IgD-negative memory B cell (primary cell): ENCODE measurements around the gene NAV2. TPM values are rescaled to one million over a fixed set of nuclear protein-coding genes. Genes with fewer than 3 reads are reported as not detected.

Source experiments
- H3K27ac Mint-ChIP-seq, 3 donors: one replicate each; pipeline ENCODE4 v1.8.0; 2020 to 2022; ENCODE audit warnings: mild to moderate bottlenecking in 3 of 3, mixed read lengths in 3 of 3, moderate library complexity in 1 of 3
- H3K27me3 Mint-ChIP-seq: one replicate; pipeline ENCODE4 v1.8.0; 2021; ENCODE audit warnings: mixed read lengths
- H3K36me3 Mint-ChIP-seq: one replicate; pipeline ENCODE4 v1.8.0; 2020; ENCODE audit warnings: mild to moderate bottlenecking, mixed read lengths
- H3K4me1 Mint-ChIP-seq, 3 donors: one replicate each; pipeline ENCODE4 v1.8.0; 2020 to 2022; ENCODE audit warnings: mixed read lengths in 3 of 3, mild to moderate bottlenecking in 1 of 3
- H3K4me3 Mint-ChIP-seq, 4 donors: one replicate each; pipeline ENCODE4 v1.8.0; 2020 to 2022; ENCODE audit warnings: mild to moderate bottlenecking in 4 of 4, mixed read lengths in 4 of 4, moderate library complexity in 3 of 4
- H3K9me3 Mint-ChIP-seq, 3 donors: one replicate each; pipeline ENCODE4 v1.8.0; 2020 to 2021; ENCODE audit warnings: mixed read lengths in 3 of 3, mild to moderate bottlenecking in 1 of 3
- polyA plus RNA-seq: library from polyadenylated mRNA; unstranded; fragments of 300-500 nt; fragmentation: Illumina TruSeq; gene quantifications from one replicate; pipeline ENCODE4 v1.2.3, GENCODE V29; 2021

The NAV2 gene
- polyA plus RNA-seq, 1 donor from 2014 or later: 0.19 TPM

DNA sequence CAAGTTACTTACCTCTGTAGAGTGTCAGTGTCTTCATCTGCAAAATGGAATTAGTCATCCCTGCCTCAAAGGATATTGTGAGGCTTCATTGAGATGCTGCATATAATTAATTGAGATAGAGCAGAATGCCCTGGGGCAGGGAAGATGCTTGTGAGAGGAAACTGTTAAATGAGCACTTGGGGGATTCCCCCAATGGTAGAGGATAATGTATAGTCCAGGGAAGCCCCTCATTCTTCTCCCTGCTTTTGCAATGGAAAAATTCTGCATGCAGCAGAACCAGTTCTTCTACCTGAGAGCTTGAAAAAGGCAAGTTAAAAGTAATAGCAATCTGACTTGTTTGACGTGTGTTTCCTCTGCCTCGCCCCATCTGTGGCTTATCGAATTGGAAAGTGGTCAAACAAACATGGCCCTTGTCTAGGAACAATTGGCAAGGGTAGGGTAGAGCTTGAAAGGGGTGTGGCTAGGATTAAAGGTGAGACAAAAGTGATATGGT is 90.9 kb downstream of the NAV2 start:
- no peak overlapping the region for H3K27ac Mint-ChIP-seq
- H3K9me3 Mint-ChIP-seq: no peaks in the 10 kb centered on the region
- H3K27me3 Mint-ChIP-seq: no peaks in the 10 kb centered on the region
- H3K4me1 Mint-ChIP-seq: peaks cover 0 to 5% (median 0%) of the 10 kb centered on the region in 3 donors
- no peak overlapping the region for H3K4me3 Mint-ChIP-seq
- no peaks in the 10 kb centered on the region for H3K36me3 Mint-ChIP-seq

DNA sequence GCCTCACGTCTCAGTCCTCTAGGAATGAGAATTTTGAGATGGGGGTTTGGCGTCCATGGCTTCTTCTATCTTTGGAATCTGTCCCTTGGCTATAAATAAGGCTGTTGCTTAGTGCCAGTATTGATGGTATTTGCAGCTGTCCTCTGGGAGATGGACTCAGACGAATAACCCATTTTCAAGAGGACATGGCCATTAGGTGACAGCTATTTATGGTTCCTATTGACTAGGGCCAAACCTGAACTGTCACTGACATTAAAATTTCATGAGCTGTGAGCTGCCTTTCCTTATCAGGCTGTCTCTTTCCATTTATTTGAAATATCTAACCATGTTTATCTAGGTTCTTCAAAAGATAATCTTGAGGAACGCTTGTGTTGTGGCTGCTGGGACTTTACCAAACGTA is 92.7 kb downstream of the NAV2 start:
- Mint-ChIP-seq H3K4me1 (peaks cover 0 to 5% (median 0%) of the 10 kb centered on the region in 3 donors), H3K27ac (no peak overlapping the region), H3K27me3 (no peaks in the 10 kb centered on the region), H3K4me3 (no peak overlapping the region), H3K9me3 (no peaks in the 10 kb centered on the region), H3K36me3 (no peaks in the 10 kb centered on the region)

DNA sequence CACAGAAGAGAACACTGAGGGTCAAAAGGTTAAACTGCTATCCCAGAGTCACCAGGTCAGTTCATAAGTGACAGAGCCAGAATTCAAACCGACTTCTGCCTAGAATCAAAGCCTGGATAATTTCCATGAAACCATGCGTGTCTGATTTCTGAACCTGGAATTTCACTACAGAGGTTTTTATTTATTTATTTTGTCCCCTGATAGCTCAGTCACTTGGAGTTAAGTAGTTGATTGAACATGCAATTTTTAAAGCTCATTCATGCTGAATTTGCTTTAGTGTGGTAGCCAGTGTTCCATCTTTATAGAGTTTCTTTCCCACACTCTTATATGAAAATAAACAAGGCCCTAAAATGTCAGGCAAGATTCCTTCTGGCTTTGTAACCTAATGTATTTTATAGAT is 93.2 kb downstream of the NAV2 start:
- no peak overlapping the region for H3K27ac Mint-ChIP-seq
- no peaks in the 10 kb centered on the region for H3K36me3 Mint-ChIP-seq
- peaks cover 0 to 5% (median 0%) of the 10 kb centered on the region in 3 donors for H3K4me1 Mint-ChIP-seq
- H3K9me3 Mint-ChIP-seq: no peaks in the 10 kb centered on the region
- no peak overlapping the region for H3K4me3 Mint-ChIP-seq
- H3K27me3 Mint-ChIP-seq: no peaks in the 10 kb centered on the region

DNA sequence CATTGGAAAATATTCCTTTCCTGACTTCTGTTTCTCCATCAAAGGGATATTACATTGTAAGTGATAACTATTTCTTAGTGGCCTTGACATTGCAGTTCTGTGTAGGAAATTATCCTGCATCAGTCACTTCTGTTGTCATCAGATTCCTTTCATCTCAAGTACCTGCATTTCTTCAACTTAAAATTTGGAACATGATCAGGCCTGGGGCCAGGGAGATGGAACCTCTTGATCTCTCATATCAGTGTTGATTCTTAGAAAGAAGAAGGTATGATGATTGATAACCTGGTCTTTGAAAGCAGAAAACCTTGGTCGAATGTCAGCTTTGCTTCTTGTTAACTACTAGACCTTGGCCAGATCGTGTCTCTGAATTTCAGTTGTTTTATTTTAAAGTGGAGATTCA is 93.6 kb downstream of the NAV2 start:
- Mint-ChIP-seq H3K9me3 (no peaks in the 10 kb centered on the region), H3K4me1 (peaks cover 0 to 5% (median 0%) of the 10 kb centered on the region in 3 donors), H3K27ac (no peak overlapping the region), H3K36me3 (no peaks in the 10 kb centered on the region), H3K27me3 (no peaks in the 10 kb centered on the region), H3K4me3 (no peak overlapping the region)

DNA sequence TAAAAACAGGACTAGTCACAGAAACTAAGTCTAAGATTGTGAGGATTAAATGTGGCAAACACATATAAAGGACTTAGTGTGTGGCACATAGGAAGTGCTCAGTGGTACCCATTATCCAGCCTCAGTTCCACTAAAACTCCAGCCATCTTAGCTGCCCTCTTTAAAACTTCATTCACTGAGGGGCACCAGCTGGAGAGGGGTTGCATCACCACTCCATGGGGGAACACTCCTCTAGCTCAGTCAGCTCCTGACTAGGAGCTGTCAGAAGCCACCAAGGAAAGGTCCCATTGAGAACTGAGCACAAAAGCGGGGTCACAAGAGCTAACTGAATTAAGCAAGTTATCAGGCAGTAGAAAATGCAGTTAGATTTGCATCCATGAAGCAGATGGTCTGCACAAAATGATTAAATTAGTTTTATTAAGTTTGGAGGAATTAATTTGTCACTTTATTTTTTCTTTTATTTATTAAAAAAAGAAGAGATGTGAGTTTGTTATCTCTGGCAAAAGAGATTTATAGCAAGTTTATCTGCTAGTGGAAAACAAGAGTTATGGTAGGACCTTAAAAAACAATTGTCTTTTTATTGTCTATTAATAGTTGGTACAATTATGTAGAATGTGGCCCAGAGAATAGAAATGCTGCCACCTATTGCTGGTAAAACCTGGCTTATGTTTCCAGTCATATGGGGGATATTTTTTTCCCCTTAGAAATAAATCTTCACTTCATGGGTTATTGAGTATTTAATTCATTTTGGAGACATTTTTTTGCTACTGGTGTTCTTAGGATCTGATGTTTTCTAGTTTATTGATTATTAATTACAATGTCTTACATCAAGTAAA is 95.7 kb downstream of the NAV2 start:
- H3K27ac Mint-ChIP-seq: peak overlapping the region in 1 of 3 donors; percentile 27
- no peaks in the 10 kb centered on the region for H3K9me3 Mint-ChIP-seq
- no peaks in the 10 kb centered on the region for H3K36me3 Mint-ChIP-seq
- H3K27me3 Mint-ChIP-seq: peaks cover 2% of the 10 kb centered on the region
- peaks cover 0 to 6% (median 0%) of the 10 kb centered on the region in 3 donors for H3K4me1 Mint-ChIP-seq
- no peak overlapping the region for H3K4me3 Mint-ChIP-seq

DNA sequence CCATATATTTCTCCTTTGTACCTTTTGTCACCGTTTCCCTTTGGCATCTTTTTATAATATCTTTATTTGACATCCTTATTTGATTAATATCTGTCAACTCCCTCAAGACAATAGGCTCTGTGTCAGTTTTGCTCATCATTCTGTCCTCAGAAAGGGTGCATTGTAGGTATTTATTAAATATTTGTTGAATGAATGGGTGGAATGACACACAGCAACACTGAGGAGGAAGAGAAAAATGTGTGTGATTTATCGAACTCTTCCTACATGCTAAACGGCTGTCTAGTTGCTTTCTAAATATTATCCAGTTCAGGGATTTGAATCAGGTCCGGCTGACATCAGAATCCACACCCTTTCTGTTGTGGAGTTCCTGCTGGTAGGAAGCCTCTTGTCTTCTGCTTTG is 98.2 kb downstream of the NAV2 start:
- Mint-ChIP-seq H3K4me1 (peaks cover 0 to 8% (median 0%) of the 10 kb centered on the region in 3 donors), H3K9me3 (no peaks in the 10 kb centered on the region), H3K27ac (no peak overlapping the region), H3K4me3 (no peak overlapping the region), H3K36me3 (no peaks in the 10 kb centered on the region), H3K27me3 (peaks cover 2% of the 10 kb centered on the region)

DNA sequence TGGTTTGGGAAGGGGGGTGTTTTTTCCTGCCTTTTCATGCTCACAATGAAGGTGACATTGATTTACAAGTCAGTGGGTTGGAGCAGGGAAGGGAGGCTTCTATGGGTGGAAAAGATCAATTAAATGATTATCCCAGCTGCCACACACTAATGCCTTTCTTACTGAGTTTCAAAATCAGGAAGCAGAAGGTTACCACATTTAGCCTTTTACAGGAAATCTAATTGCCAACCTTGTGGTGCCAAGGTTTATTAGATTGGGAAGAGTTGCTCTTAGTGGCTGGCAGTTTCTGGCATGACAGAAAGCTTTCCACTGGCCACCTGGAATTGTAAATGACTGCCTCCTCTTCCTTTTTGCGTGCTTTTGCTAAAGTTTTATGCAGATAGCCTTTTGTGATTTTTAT is 98.7 kb downstream of the NAV2 start:
- no peak overlapping the region for H3K27ac Mint-ChIP-seq
- H3K4me3 Mint-ChIP-seq: no peak overlapping the region
- H3K4me1 Mint-ChIP-seq: peaks cover 0 to 8% (median 0%) of the 10 kb centered on the region in 3 donors
- peaks cover 4% of the 10 kb centered on the region for H3K27me3 Mint-ChIP-seq
- H3K36me3 Mint-ChIP-seq: no peaks in the 10 kb centered on the region
- H3K9me3 Mint-ChIP-seq: no peaks in the 10 kb centered on the region

DNA sequence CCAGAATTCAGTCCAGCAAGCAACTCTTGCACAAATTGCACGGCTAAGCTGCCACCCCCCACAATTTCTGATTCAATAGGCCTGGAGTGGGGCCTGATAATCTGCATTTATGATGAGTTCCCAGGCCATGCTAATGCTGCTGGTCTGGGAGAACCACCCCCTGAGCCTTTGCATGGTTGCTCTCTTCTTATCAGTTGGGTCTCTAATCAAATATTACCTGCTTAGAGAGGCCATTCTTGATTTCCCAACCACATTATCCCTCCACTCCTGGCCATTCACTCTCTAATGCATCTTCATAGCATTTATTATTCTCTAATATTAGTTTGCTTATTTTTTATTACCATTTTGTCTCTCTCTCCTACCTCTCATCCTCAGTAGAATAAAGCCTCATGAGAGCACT is 99.5 kb downstream of the NAV2 start:
- no peak overlapping the region for H3K27ac Mint-ChIP-seq
- peaks cover 0 to 8% (median 0%) of the 10 kb centered on the region in 3 donors for H3K4me1 Mint-ChIP-seq
- H3K27me3 Mint-ChIP-seq: peaks cover 5% of the 10 kb centered on the region
- no peak overlapping the region for H3K4me3 Mint-ChIP-seq
- H3K36me3 Mint-ChIP-seq: no peaks in the 10 kb centered on the region
- no peaks in the 10 kb centered on the region for H3K9me3 Mint-ChIP-seq

DNA sequence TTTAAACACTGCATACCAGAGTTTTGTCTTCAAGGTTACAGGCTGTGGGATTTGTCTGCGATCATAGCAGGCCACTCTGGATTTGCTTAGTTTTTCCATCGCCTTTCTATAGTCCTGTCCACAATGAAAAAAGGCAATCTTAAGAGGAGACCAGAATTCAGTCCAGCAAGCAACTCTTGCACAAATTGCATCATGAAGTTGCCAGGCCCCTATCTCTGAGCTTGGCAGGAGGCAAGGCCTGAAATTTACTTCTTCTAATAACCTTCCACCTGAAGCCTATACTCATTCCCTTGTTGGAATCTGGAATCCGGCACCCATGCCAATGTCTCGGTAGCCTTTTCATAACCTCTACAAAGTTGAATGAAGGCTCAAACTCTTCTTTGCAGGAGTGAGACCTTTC is 100.1 kb downstream of the NAV2 start:
- H3K4me3 Mint-ChIP-seq: no peak overlapping the region
- no peak overlapping the region for H3K27ac Mint-ChIP-seq
- peaks cover 0 to 6% (median 0%) of the 10 kb centered on the region in 3 donors for H3K4me1 Mint-ChIP-seq
- H3K36me3 Mint-ChIP-seq: no peaks in the 10 kb centered on the region
- peaks cover 5% of the 10 kb centered on the region for H3K27me3 Mint-ChIP-seq
- H3K9me3 Mint-ChIP-seq: no peaks in the 10 kb centered on the region

DNA sequence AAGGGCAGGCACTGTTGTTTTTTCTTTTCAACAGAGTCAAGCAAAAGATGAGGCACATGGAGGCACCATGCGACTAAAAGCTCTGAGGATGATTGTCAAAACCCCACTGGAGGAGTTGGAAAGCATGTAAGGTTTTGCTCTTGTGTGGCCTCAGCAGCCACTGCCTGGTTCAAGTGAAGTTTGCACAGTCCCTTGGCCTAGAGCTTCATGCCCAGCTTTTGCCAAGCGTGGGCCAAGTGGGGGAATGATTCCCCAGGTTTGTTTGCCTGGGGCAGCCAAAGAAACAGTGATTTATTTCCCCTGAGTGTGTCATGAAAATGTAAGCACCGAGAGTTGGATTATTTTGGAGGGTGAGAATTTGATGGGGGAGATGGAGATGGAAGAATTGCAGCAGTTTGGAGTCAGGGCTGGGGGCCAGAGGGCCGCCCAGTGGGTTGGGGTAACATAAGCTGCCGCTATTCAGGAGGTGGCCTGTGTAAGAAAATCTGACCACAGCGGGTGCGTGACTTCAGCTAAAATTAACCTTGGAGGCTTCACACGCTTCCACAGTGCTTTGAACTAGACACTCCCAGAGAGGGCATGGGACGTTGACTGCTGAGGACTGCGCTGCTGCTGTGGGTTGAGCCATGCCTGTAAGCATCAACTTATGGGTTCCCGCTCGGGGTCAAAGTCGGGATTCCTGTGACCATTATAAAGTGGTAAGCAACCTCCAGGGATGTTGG is 100.7 kb downstream of the NAV2 start:
- no peak overlapping the region for H3K4me3 Mint-ChIP-seq
- H3K4me1 Mint-ChIP-seq: peaks cover 0 to 8% (median 0%) of the 10 kb centered on the region in 3 donors
- no peaks in the 10 kb centered on the region for H3K9me3 Mint-ChIP-seq
- peaks cover 5% of the 10 kb centered on the region for H3K27me3 Mint-ChIP-seq
- peak overlapping the region in 1 of 3 donors; percentile 26 for H3K27ac Mint-ChIP-seq
- no peaks in the 10 kb centered on the region for H3K36me3 Mint-ChIP-seq

DNA sequence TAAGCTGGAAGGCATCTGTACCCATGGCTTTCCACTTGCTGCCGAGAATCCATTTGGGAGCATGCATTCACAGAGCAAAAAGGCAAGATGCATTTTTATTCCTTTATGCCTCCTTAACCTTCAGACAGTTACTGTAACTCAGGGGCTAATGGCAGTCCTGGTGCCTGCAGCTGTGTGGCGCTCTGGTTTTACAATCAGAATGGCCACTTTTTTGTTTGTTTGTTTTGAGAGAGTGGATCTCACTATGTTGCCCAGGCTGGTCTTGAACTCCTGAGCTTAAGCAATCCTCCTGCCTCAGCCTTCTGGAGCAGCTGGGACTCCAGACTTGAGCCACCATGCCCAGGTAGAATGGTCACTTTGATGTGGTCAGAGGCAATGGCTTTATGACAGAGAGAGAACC is 101.8 kb downstream of the NAV2 start:
- Mint-ChIP-seq H3K4me1 (peaks cover 0 to 12% (median 0%) of the 10 kb centered on the region in 3 donors), H3K36me3 (no peaks in the 10 kb centered on the region), H3K4me3 (no peak overlapping the region), H3K27me3 (peaks cover 7% of the 10 kb centered on the region), H3K27ac (no peak overlapping the region), H3K9me3 (no peaks in the 10 kb centered on the region)

DNA sequence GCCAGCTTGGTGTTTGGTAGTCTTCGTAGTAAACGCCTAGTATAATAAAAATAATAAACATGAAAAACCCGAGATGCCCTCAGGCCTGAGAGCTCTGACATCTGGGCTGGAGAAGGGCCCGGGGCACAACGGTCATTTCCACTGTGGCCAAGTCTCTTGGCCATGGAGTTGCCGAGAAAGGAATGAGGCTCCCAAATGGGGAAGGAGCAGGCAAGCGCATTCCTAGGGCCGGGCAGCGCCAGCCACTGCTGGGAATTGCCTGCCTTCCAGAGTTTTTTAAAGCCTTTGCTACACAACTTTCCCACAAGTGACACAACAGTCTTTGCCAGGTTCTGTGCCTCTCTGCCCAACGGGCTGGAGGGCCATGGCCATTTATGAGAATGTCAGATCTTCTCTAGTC is 103.4 kb downstream of the NAV2 start:
- Mint-ChIP-seq H3K4me3 (no peak overlapping the region), H3K9me3 (no peaks in the 10 kb centered on the region), H3K4me1 (peaks cover 0 to 12% (median 0%) of the 10 kb centered on the region in 3 donors), H3K27ac (no peak overlapping the region), H3K27me3 (peaks cover 7% of the 10 kb centered on the region), H3K36me3 (no peaks in the 10 kb centered on the region)

DNA sequence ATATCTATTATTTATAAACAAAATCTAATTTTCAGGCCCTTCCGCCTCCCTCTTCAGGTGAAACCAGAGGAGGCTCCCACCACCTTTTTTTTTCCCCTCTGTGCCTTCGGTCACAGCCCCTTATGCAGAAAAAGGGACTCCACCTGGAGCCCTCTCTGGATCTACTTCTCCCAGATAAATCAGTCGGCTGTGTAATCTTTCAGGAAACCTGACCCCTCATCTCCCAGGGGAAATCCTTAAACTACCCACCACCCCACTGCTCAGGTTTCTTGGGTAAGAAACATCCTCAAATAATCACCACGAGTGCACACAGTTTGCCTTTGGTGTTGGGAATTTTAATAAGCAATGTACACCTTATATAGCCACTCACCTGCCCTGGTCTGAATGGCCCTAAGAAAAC is 104.2 kb downstream of the NAV2 start:
- Mint-ChIP-seq H3K9me3 (no peaks in the 10 kb centered on the region), H3K27me3 (peaks cover 7% of the 10 kb centered on the region), H3K27ac (no peak overlapping the region), H3K4me1 (peaks cover 0 to 12% (median 0%) of the 10 kb centered on the region in 3 donors), H3K4me3 (no peak overlapping the region), H3K36me3 (no peaks in the 10 kb centered on the region)

DNA sequence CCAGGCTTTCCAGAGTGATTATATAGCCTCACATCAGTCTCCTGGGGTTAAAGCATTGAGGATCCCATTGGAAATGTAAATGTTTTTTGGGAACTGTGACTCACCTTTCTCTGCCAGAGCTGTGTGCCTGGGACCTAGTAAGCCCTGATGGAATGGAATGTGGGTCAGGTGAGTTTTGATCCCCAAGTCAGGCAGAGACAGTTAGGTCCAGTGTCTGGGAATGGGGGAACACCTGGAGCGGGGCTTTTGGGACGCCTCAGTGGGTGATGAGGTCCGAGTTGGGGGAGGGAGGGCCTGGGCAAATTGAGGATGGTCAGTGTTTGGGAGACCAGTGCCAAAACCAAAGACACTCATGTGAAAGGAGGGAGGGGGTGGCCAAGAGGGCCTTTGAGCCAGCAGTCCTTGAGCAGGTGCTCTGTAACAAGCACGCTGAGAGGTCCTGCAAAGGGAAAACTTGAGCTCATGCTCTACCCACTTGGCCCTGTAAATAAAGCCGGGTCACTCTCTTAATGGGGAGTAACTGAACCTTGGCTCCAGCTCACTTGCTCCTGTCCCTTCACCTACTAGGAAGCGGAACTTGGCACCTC is 104.7 kb downstream of the NAV2 start:
- Mint-ChIP-seq H3K27me3 (peaks cover 5% of the 10 kb centered on the region), H3K4me1 (peaks cover 0 to 12% (median 0%) of the 10 kb centered on the region in 3 donors), H3K36me3 (no peaks in the 10 kb centered on the region), H3K4me3 (no peak overlapping the region), H3K9me3 (no peaks in the 10 kb centered on the region), H3K27ac (no peak overlapping the region)

DNA sequence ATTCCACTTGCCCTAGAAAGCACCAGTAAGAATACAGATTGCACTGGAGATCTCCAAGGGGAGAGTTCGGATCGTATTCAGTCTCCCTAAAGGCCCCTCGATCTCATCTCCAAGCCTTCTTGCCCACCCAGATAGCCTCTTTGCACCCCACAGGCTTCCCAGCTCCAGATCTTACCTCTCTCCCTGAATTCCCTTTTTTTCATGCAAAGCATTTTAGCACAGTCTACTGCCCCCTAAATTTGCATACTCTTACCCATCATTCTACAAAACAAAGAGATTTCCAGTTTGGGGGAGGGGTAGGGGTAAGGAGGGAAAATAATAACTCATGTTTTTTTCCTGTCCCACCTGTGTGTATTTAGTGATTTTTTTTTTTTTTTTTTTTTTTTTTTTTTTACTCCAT is 105.2 kb downstream of the NAV2 start:
- peaks cover 0 to 12% (median 0%) of the 10 kb centered on the region in 3 donors for H3K4me1 Mint-ChIP-seq
- no peaks in the 10 kb centered on the region for H3K36me3 Mint-ChIP-seq
- no peak overlapping the region for H3K4me3 Mint-ChIP-seq
- H3K27ac Mint-ChIP-seq: no peak overlapping the region
- H3K27me3 Mint-ChIP-seq: peaks cover 5% of the 10 kb centered on the region
- no peaks in the 10 kb centered on the region for H3K9me3 Mint-ChIP-seq
